ENCODE results near the gene RENBP.

The RENBP gene

DNA sequence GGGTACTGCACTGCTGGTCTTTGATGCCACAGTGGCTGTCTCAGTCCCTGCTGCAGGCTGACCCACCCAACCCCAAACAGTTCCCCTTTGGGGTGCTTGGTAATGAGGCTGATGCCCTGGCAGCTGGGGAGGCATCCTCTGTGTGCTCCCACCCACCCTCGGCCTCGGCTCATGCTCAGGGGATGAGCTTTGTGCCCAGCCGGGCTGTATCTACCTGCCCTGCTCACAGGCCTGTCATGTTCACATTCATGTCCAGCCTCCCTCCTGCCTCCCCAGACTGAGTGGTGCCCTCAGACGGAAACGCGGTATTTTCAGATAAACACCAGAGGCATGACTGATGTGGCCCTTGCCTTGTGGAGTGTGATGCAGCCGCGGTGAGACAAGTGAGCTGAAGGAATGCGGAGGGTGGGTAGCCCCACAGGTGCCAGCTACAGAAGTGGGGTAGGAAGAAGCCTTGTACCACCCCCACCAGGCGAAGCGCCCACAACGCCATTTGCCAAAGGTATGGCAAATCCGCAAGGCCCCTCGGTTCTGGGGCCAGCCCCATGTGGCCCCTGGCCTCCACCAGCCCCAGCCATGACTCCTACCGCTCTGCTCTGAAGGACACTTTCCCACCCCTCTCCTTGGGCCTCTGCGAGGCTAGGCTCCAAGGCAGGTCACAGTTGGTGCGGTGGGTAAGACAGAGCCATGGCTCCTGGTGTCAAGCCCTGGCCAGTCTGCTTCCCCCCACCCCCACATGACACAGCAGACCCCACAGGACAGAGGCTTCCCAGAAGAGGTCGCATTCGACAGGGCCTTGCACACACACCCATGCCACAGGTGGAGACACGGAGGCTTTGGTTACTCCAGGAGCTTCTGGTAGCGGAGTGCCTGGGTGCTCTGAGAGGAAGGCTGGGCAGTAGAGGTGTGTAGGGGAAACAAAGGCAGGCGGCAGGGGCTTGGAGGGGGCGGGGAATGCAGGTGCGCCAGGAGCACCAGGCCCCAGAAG, 1.8 kb upstream of the RENBP start:
- H3F3A ChIP-seq (ENCODE audit: insufficient read depth, low read length), result peaks cover 3% of the 10 kb centered on the region; the same call in 1 of the 2 replicates

DNA sequence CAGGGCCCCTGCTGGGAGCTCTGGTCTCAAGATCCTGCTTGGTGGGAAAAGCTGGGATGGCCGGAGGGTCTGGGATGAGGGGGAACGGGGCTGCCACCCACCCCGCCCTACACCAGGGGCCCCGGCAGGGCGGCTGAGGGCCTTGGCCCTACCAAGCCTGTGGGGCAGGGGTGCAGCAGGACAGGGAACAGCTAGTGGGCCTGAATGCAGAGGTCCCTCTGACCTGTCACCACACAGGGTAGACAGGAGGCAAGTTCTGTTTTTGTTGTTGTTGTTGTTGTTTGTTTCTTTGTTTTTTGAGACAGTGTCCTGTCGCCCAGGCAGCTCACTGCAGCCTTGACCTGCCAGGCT, 332 bp upstream of the RENBP start:
- no peaks in the 10 kb centered on the region for H4K20me1 ChIP-seq (ENCODE audit: insufficient read depth, low read length)
- DNase-seq, result no peak
- no peak for TF ChIP-seq EZH2phosphoT487 (IDR thresholded peaks at IDR 0.05; ENCODE audit: low read length)
- no peak for TF ChIP-seq EZH2 (optimal IDR thresholded peaks at IDR 0.05; ENCODE audit: low read depth, low read length)
- TF ChIP-seq, protein P1, sequence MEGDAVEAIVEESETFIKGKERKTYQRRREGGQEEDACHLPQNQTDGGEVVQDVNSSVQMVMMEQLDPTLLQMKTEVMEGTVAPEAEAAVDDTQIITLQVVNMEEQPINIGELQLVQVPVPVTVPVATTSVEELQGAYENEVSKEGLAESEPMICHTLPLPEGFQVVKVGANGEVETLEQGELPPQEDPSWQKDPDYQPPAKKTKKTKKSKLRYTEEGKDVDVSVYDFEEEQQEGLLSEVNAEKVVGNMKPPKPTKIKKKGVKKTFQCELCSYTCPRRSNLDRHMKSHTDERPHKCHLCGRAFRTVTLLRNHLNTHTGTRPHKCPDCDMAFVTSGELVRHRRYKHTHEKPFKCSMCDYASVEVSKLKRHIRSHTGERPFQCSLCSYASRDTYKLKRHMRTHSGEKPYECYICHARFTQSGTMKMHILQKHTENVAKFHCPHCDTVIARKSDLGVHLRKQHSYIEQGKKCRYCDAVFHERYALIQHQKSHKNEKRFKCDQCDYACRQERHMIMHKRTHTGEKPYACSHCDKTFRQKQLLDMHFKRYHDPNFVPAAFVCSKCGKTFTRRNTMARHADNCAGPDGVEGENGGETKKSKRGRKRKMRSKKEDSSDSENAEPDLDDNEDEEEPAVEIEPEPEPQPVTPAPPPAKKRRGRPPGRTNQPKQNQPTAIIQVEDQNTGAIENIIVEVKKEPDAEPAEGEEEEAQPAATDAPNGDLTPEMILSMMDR (IDR thresholded peaks at IDR 0.05; ENCODE audit: low read length), result no peak
- H3K27me3 ChIP-seq (replicated peaks; ENCODE audit: insufficient read depth, low read length), result no peaks in the 10 kb centered on the region
- no peaks in the 10 kb centered on the region for H3K9me2 ChIP-seq (replicated peaks; ENCODE audit: insufficient read depth, low read length)
- no peaks in the 10 kb centered on the region for H3K4me1 ChIP-seq (ENCODE audit: low read length)
- peak overlapping the region; percentile 61; the same call in 1 of the 2 replicates for H3K9ac ChIP-seq (ENCODE audit: low read length)
- peaks cover 3% of the 10 kb centered on the region; the same call in 1 of the 2 replicates for H3F3A ChIP-seq (ENCODE audit: insufficient read depth, low read length)
- H3K9me3 ChIP-seq (replicated peaks; ENCODE audit: insufficient read depth, low read length), result no peaks in the 10 kb centered on the region
- no peaks in the 10 kb centered on the region for H3K36me3 ChIP-seq (replicated peaks; ENCODE audit: insufficient read depth, low read length)
- H3K27ac ChIP-seq (ENCODE audit: low read length), result no peak overlapping the region
- peak overlapping the region; percentile 70 for H2AFZ ChIP-seq (ENCODE audit: low read length)
- H3K4me2 ChIP-seq (ENCODE audit: low read depth, low read length), result peak overlapping the region; percentile 77; the same call in 1 of the 2 replicates
- peaks cover 10% of the 10 kb centered on the region; the same call in 1 of the 2 replicates for H3K79me2 ChIP-seq (ENCODE audit: low read length)
- peak overlapping the region; percentile 63 for H3K4me3 ChIP-seq (ENCODE audit: low read length)

More for the DNA sequence above, 1.8 kb upstream of the RENBP start:
- H3K9me3 ChIP-seq (replicated peaks; ENCODE audit: insufficient read depth, low read length), result no peaks in the 10 kb centered on the region
- TF ChIP-seq EZH2 (optimal IDR thresholded peaks at IDR 0.05; ENCODE audit: low read depth, low read length), result no peak
- TF ChIP-seq, protein P1 (IDR thresholded peaks at IDR 0.05; ENCODE audit: low read length), result no peak
- no peak for TF ChIP-seq EZH2phosphoT487 (IDR thresholded peaks at IDR 0.05; ENCODE audit: low read length)
- no peak overlapping the region for H3K27ac ChIP-seq (ENCODE audit: low read length)
- no peaks in the 10 kb centered on the region for H3K9me2 ChIP-seq (replicated peaks; ENCODE audit: insufficient read depth, low read length)
- H3K9ac ChIP-seq (ENCODE audit: low read length), result no peak overlapping the region
- H3K4me3 ChIP-seq (ENCODE audit: low read length), result no peak overlapping the region
- no peaks in the 10 kb centered on the region for H4K20me1 ChIP-seq (ENCODE audit: insufficient read depth, low read length)
- no peaks in the 10 kb centered on the region for H3K4me1 ChIP-seq (ENCODE audit: low read length)
- no peak overlapping the region for H2AFZ ChIP-seq (ENCODE audit: low read length)
- no peaks in the 10 kb centered on the region for H3K27me3 ChIP-seq (replicated peaks; ENCODE audit: insufficient read depth, low read length)
- H3K79me2 ChIP-seq (ENCODE audit: low read length), result peaks cover 10% of the 10 kb centered on the region; the same call in 1 of the 2 replicates
- no peaks in the 10 kb centered on the region for H3K36me3 ChIP-seq (replicated peaks; ENCODE audit: insufficient read depth, low read length)
- no peak for DNase-seq
- H3K4me2 ChIP-seq (ENCODE audit: low read depth, low read length), result no peak overlapping the region

DNA sequence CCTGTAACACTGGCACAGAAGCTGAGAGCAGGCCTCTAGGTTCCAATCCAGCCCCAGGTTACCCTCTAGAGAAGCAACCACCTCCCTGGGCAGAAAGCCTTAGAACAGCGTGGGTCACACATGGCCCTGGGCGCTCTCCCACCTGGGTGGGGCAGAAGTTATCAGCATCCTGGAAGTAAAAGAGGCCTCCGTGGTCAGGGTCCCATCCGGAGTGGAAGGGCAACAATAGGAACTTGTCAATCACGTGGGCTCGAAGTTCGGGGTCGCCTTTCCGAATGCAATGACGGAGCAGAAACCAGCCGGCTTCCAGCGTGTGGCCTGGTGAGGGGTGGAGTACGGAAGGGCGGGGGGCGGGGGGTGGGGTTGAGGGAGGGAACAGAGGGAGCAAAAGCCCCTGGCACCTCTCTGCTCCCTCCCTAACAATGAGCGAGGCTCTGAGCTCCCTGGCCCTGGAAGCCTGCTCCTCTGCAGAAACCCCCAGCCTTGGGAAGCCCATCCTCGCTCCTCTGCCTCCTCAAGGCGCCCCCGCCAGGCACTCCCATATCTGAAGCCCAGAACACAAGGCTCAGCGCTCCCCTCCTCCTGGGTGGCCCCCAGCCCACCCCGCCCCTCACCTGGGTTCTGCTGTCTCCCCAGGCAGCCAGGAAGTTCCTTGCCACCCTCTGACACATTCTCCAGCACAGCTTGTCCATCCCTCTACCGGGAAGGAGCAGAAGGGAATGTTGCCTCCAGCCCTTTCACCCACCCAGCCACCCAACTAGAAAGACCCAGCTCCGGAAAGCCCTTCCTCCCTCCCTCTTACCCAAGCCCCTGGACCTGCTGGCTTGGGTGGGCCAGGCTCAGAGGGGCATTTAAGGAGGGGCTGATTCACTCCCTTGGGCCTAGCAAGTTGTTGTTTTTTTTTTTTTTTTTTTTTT, 2.8 kb downstream of the RENBP start:
- H4K20me1 ChIP-seq (ENCODE audit: insufficient read depth, low read length), result no peaks in the 10 kb centered on the region
- DNase-seq, result no peak
- H3K79me2 ChIP-seq (ENCODE audit: low read length), result peaks cover 10% of the 10 kb centered on the region; the same call in 1 of the 2 replicates
- no peak overlapping the region for H3K27ac ChIP-seq (ENCODE audit: low read length)
- H3K36me3 ChIP-seq (replicated peaks; ENCODE audit: insufficient read depth, low read length), result no peaks in the 10 kb centered on the region
- no peaks in the 10 kb centered on the region for H3K9me3 ChIP-seq (replicated peaks; ENCODE audit: insufficient read depth, low read length)
- H3K4me2 ChIP-seq (ENCODE audit: low read depth, low read length), result no peak overlapping the region
- H3K9ac ChIP-seq (ENCODE audit: low read length), result no peak overlapping the region
- TF ChIP-seq EZH2phosphoT487 (IDR thresholded peaks at IDR 0.05; ENCODE audit: low read length), result no peak
- TF ChIP-seq, protein P1 (IDR thresholded peaks at IDR 0.05; ENCODE audit: low read length), result no peak
- TF ChIP-seq EZH2 (optimal IDR thresholded peaks at IDR 0.05; ENCODE audit: low read depth, low read length), result no peak
- no peak overlapping the region for H2AFZ ChIP-seq (ENCODE audit: low read length)
- H3K9me2 ChIP-seq (replicated peaks; ENCODE audit: insufficient read depth, low read length), result no peaks in the 10 kb centered on the region
- H3F3A ChIP-seq (ENCODE audit: insufficient read depth, low read length), result no peaks in the 10 kb centered on the region
- H3K4me1 ChIP-seq (ENCODE audit: low read length), result no peaks in the 10 kb centered on the region
- H3K4me3 ChIP-seq (ENCODE audit: low read length), result no peak overlapping the region
- H3K27me3 ChIP-seq (replicated peaks; ENCODE audit: insufficient read depth, low read length), result no peaks in the 10 kb centered on the region

Measured in MM.1S (cell line).